ENCODE measurements around the gene TRIM32.

TRIM32 gene

DNA sequence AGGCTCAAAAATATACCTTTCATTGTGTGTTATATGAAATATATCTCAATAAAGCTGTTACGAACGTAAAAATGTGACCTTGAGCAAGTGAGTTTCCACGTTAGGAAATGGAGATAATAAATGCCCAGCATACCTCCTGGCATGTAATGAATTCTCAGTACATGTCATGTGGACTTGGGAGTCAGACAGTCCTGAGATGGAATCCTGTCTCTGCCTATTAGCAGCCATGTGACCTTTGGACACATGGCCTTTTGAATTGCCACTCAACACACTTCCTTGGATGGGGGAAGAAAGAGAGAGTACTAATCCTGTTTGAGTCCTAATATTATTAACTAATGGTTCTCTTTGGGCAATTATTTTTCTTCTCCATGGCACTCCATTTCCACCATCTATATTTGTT is 25.7 kb downstream of the TRIM32 start:
- no peak for DNase-seq

- DNase-seq = no peak
Measured at GRCh38 chr9:116713271-116713670, 26.2 kb downstream of the TRIM32 start.

DNA sequence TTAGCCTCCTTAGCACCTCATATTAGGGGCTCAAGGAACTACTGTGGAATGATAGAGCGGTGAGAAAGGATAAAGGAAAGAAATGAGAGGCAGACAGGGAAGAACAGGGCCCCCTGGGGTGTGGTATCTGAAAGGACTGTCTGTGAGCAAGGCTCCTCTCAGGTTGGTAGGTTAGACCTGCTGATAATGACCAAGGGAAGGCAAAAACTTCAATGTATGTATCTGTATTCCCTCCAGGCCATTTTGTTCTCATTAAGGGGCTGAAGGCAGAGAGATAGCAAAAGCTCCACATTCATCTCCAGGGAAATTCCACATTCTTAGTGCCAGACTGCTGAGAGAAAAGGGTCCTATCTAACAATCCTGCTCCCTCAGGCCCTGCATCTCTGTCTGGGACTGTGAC is 28.6 kb downstream of the TRIM32 start:
- DNase-seq = no peak

- no peak for DNase-seq
Measured at GRCh38 chr9:116716438-116716837, 29.3 kb downstream of the TRIM32 start.

DNA sequence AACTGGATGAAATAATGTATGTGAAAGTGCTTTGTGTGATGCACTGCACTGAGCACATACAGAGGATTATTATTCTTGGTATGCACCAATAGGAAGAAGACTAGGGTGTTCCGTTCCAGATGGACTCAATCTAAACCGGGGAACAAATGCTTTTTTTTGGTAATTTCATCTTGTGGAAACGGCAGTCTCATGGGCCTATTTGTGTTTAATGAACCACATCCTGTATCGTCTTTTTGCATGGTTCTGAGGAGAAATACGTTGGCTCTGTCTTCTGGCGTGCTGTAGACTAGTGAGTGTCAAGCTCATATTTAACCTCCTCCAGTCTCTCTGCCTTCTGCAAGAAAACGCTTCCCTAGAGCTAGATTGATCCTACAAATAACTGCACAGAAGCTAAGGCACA is 30.0 kb downstream of the TRIM32 start:
- no peak for DNase-seq

DNA sequence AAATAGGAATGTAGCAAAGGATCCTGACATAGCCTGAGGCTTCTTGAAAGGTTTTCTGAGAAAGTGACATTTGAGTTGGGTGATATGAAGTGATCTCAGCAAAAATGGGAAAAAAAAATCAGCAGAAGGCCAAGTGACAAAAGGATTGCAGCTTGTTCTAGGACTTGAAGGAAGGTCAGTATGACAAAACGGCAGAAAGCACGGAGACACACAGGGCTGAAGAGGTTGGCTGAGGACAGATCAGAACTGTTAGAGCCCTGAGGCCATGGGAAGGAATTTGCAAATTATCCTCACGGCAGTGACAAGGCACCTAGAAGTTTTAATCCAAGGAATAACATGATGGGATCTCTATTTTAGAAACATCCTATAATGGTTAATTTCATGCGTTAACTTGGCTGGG is 31.0 kb downstream of the TRIM32 start:
- DNase-seq = no peak

DNA sequence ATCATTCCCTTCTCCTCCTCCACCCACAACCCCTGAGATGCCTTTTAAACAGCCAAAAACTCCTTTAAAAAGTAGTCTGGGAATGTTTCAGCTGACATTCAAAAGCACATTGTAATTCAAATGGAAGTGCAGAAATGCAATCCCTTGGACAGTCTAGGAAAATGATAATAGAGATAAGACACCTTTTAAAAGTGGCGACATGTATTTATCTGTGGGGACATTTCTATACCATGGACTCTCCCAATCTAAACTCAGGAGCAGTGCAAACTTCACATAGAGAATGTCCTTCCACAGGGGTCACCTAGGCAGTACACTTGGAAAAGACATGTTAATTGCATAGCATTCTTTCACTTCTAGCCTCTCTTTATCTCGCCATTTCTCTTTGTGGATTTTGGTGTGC is 33.0 kb downstream of the TRIM32 start:
- no peak for DNase-seq

DNA sequence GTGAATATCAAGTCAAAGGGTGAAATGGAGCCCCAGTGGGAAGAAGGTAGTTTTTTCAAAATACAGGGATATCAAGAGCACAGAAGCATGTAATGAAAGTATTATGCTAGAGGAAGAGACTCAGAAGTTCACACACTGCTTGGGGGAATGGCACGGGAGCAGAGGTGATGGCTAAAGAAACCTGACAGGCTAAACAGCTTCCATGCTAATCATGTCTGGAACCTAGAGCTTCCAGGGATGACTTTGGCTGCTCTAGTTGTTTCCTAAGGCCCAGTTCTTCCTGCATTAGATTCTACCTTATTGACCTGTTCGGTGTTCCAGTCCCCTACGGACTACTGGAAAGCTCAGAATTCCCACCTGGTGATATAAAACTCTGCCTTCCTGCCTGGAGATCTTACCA is 34.3 kb downstream of the TRIM32 start:
- DNase-seq = no peak

- DNase-seq = no peak
Measured at GRCh38 chr9:116721944-116722343, 34.8 kb downstream of the TRIM32 start.

- no peak for DNase-seq
Measured at GRCh38 chr9:116724123-116724522, 37.0 kb downstream of the TRIM32 start.

GRCh38 chr9:116726602-116727001 is 39.5 kb downstream of the TRIM32 start:
- DNase-seq = no peak

DNA sequence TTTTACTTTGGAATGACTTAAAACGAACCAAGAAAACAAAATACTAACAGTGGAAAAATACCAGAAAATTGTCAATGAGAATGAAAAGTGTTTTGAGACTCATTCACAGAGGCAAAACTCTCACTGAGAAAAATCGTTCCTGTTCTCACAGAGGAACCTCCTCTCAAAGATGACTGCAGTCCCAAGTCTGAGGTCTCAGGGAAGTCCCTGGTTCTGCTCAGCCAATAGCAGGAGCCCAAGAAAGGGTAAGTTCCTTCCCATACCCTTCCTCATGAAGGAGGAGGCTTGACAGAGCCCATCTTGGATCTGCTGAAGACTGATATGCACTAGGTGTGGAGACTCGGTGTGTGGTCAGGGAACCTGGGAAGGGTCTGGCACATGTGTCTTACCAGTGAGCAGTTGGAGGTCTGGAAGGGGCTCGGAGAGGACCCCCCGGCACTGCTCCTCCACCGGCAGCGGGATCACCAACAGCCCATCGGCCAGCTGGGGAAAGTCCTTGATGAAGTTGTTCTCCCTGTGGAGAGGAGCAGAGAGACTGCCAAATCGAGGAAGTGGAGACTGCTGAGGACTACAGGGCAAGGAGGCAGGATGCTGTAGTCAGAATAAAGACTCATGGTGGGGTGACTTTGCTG is 46.0 kb downstream of the TRIM32 start:
- DNase-seq = no peak

DNA sequence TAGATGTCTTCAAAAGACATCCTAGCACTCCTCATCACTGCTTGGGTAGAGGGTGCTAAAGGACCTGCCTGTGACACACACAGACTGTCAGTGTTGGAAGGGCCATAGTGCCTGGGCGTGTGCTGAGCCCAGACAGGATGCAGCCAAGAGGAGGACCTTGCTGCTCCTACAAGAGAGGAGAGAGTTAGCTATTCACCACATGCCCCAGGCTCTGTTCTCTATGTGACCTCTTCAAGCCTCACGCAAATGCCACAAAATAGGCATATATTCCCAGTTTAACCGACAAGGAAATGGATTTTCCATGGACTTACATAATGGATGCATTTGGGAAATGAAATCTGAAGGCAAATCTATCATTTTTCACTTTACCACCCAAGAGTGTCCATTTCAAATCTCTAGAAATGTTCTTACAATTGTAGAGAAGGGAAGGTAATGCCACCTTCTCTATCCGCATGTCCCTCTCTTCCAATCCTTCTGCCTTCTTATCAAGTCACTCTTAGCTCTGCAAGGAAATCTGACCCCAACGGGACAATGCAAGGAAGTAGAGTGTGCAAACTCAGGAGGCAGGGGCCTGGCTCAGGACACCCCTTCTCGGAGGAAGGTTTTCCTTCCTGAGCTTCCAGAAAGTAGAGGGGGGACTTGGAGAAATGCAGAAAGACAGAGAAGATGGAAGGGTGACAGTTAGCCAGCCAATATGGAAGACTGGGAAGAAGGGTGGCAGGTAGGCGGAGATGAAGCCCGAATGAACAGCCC is 49.5 kb downstream of the TRIM32 start:
- DNase-seq = no peak

DNA sequence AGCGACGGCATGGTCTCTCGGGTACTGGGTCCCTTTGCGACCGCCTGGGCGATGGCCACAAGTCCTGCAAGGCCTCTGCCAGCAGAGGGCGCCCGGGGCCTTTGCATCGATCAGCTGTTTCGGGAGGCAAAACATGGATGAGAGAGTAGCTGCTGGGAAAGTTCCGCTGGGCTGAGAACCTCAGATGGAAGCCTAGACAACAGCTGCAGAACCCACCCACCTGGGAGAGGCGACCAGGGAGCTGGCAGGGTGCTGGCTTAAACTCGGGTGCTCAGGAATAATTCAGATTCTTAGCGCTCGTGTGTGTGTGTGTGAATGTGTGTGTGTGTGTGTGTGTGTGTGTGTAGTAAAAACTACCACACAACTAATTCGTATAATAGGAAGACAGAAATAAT is 50.0 kb downstream of the TRIM32 start:
- peak; percentile 50 to 85 for DNase-seq

- DNase-seq = no peak
Measured at GRCh38 chr9:116741086-116741740, 54.1 kb downstream of the TRIM32 start.

DNA sequence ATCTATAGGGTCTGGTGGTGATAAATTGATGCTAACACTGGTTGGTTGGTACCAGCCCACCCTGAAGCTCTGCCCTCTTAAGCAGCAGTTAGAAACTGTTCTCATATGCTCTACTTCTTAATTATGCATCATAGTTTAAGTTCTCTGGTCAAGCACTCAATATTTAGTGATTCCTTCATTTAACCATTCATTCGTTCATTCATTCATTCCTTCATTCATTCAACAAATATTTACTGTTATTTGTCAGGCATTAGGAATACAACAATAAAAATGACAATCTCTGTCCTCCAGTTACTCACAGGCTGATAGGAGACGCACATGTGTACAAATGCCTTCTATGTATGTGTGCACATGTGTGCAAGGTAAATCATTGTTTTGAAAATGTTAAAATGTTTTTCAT is 54.6 kb downstream of the TRIM32 start:
- no peak for DNase-seq

DNA sequence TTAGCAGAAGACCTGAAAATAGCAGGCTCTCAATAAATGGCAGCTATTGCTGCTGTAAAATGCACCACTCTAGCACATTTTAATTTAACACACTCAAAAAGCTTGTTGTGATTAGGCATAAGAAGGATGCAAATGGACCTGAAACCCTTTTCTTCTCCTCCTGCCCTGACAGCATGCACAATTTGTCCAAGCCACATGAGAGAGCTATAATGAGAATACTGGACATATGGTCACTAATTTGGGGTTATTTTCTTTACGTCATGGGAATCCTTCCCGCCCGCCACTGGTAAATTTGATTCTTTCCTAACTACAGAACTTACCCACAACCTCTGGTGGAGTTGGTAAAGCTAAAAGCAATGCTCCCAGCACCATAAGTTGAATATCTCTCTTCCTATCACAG is 62.1 kb downstream of the TRIM32 start:
- no peak for DNase-seq

- DNase-seq = no peak
Measured at GRCh38 chr9:116749772-116750171, 62.7 kb downstream of the TRIM32 start.

- DNase-seq = no peak
Measured at GRCh38 chr9:116750510-116750909, 63.4 kb downstream of the TRIM32 start.

Measured in NCI-H446 (cell line).